DND-41 (cell line): Measurements from ENCODE around the gene CD164L2.

Experiments
- CTCF ChIP-seq: IDR thresholded peaks from 2 replicates; pipeline ENCODE4 v1.5.1; 2012; ENCODE audit warnings: borderline replicate concordance, low read length, moderate library complexity, mild to moderate bottlenecking; ENCODE audit not compliant: poor library complexity, severe bottlenecking; ENCODE audit errors: extremely low read depth
- EZH2 ChIP-seq: IDR thresholded peaks from 3 replicates; pipeline ENCODE4 v1.6.1; 2012; ENCODE audit warnings: borderline replicate concordance, low read depth, mild to moderate bottlenecking, moderate library complexity, low read length, inconsistent platforms; ENCODE audit not compliant: severe bottlenecking

- no peak for TF ChIP-seq CTCF
- no peak for TF ChIP-seq EZH2
These were observed 40.7 kb downstream of the CD164L2 start for GRCh38 chr1:27342391-27342777.
